ENCODE data around the gene S100P.
"Not testable (repeated sequence)": the region's sequence is repeated elsewhere in the genome, so short reads cannot be mapped to it uniquely, and the experiment has no call there.

Gene S100P

GRCh38 chr4:6725427-6725961 is 31.8 kb downstream of the S100P start:
- not testable (repeated sequence) for H3K36me3 ChIP-seq (ENCODE audit: control insufficient read depth in 2 of 2, insufficient read depth in 2 of 2, low read length in 2 of 2); H3K27ac ChIP-seq (ENCODE audit: low read length); H3K27me3 ChIP-seq (ENCODE audit: control insufficient read depth in 1 of 2, insufficient read depth in 2 of 2, low read length in 2 of 2); H3K9ac ChIP-seq (ENCODE audit: low read length in 2 of 2); H3K4me3 ChIP-seq (ENCODE audit: low read length in 2 of 2); H3K9me3 ChIP-seq (ENCODE audit: control insufficient read depth in 2 of 2, low read length in 2 of 2)
- peaks cover 13% of the 10 kb centered on the region for H3K4me1 ChIP-seq (ENCODE audit: control insufficient read depth, insufficient read depth, low read length)

DNA sequence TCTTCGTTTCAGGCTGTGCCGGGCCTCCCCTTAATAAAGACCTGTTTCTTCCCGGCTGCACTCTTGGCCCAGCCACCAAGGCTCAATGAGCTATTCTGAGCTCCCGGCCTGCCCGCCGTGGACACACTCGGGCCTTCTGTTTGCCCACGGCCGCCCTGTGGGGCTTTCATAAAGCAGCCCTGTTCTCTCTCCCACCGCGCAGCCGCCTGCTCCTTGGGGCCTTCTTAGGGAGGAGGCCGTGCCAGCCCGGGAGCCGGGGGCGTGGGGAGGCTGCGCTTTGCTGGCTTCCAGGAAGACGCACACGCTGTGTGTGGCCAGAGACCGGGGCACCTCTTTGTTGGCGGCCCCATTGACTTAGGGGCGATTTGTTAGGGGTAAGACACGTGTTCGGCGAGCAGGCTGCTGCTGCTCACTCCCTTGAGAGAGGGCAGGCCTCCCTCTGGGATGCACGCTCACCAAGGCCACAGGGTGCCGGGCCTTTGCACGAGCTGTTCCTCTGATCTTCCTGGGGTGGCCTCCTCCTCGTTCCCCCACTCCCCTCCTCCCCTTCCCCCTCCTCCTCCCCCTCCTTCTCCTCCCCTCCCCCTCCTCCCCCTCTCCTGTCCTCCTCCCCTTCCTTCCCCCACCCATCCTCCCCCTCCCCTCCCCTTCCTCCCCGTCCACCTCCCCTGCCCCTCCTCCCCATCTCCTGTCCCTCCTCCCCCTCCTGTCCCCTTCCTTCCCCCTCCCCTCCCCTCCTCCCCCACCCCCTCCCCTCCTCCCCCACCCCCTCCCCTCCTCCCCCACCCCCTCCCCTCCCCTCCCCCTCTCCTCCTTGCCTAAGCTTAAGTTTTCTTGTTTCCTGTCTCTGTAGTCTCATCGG is 33.6 kb downstream of the S100P start:
- peak overlapping the region; percentile 18 for H3K27ac ChIP-seq (ENCODE audit: low read length)
- no peaks in the 10 kb centered on the region for H3K27me3 ChIP-seq (ENCODE audit: control insufficient read depth in 1 of 2, insufficient read depth in 2 of 2, low read length in 2 of 2)
- H3K9ac ChIP-seq (ENCODE audit: low read length in 2 of 2), result peak overlapping the region; percentile 44 to 58
- no peaks in the 10 kb centered on the region for H3K9me3 ChIP-seq (ENCODE audit: control insufficient read depth in 2 of 2, low read length in 2 of 2)
- H3K4me3 ChIP-seq (ENCODE audit: low read length in 2 of 2), result peak overlapping the region; percentile 19 to 40
- no peaks in the 10 kb centered on the region for H3K36me3 ChIP-seq (ENCODE audit: control insufficient read depth in 2 of 2, insufficient read depth in 2 of 2, low read length in 2 of 2)
- peaks cover 10% of the 10 kb centered on the region for H3K4me1 ChIP-seq (ENCODE audit: control insufficient read depth, insufficient read depth, low read length)

GRCh38 chr4:6727943-6728250 is 34.2 kb downstream of the S100P start:
- peaks cover 10% of the 10 kb centered on the region for H3K4me1 ChIP-seq (ENCODE audit: control insufficient read depth, insufficient read depth, low read length)
- H3K4me3 ChIP-seq (ENCODE audit: low read length in 2 of 2), result no peak overlapping the region
- H3K27me3 ChIP-seq (ENCODE audit: control insufficient read depth in 1 of 2, insufficient read depth in 2 of 2, low read length in 2 of 2), result no peaks in the 10 kb centered on the region
- H3K27ac ChIP-seq (ENCODE audit: low read length), result no peak overlapping the region
- no peaks in the 10 kb centered on the region for H3K9me3 ChIP-seq (ENCODE audit: control insufficient read depth in 2 of 2, low read length in 2 of 2)
- no peak overlapping the region for H3K9ac ChIP-seq (ENCODE audit: low read length in 2 of 2)
- no peaks in the 10 kb centered on the region for H3K36me3 ChIP-seq (ENCODE audit: control insufficient read depth in 2 of 2, insufficient read depth in 2 of 2, low read length in 2 of 2)

DNA sequence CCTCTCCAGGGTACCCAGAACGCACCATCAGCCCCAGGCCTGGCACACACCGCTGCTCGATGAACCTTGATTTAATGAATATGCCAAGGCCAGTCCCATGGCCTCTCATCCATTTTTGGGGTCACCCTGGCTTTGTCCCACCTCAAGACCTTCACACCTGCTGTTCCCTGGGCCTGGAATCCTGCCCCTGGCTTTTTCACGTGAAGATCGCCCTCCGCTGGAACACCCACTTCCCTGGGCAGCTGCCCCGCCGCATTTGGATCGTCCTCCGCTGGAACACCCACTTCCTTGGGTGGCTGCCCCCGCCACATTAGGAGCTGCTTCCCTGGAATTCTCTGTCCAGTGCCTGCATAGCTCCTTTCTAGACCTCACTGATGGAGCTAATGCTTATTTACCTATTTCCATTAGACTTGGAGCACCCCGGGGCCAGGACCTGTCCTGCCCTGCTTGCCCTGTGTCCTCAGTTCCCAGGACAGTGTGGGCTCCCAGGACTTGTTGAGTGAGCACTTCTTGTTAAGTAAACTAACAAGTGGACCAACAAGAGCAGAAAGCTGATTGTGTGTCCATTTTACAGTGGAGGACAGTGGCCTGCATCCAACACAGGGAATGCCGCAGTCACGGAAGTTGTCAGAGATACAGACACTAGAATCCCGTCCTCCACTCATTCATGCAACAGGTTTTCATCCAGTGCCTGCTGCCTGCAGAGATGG is 34.8 kb downstream of the S100P start:
- Histone ChIP-seq H3K36me3 (ENCODE audit: control insufficient read depth in 2 of 2, insufficient read depth in 2 of 2, low read length in 2 of 2) (no peaks in the 10 kb centered on the region), H3K9ac (ENCODE audit: low read length in 2 of 2) (no peak overlapping the region), H3K27ac (ENCODE audit: low read length) (no peak overlapping the region), H3K4me3 (ENCODE audit: low read length in 2 of 2) (no peak overlapping the region), H3K4me1 (ENCODE audit: control insufficient read depth, insufficient read depth, low read length) (peaks cover 12% of the 10 kb centered on the region), H3K27me3 (ENCODE audit: control insufficient read depth in 1 of 2, insufficient read depth in 2 of 2, low read length in 2 of 2) (no peaks in the 10 kb centered on the region), H3K9me3 (ENCODE audit: control insufficient read depth in 2 of 2, low read length in 2 of 2) (no peaks in the 10 kb centered on the region)

DNA sequence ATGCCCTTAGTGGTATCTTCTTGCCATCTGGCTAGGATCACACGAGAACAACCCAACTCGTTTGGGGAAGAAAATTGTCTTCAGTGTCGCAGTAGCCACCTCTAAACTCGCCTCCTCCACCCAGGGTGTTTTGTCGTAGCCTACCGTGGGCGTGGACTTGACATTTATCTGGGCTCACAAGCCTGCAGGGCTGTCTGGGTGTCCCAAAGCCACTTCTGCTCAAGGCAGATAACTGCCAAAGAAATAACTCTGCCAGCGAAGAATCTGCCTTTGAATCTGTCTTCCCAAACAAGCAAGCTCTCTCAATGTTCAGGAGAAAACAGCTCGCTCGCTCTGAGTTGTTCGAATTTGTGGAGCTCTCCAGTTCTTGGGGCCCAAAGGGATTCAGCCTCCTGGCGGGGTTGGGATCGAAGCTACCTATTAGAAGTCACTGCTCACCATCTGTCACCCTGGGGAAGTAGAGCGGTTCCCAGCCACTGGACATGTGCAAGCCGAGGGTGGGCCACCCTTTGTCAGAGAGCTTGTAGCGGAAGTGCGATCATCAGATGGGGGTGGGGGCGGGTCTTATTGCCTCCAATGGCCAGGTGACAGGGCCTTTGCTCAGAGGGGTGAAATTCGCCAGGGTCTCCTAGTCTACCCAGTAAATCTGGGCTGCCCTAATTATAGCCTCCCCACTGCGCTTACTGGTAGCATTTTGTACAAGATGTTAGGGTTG is 37.1 kb downstream of the S100P start:
- Histone ChIP-seq H3K36me3 (ENCODE audit: control insufficient read depth in 2 of 2, insufficient read depth in 2 of 2, low read length in 2 of 2) (no peaks in the 10 kb centered on the region), H3K4me3 (ENCODE audit: low read length in 2 of 2) (no peak overlapping the region), H3K27me3 (ENCODE audit: control insufficient read depth in 1 of 2, insufficient read depth in 2 of 2, low read length in 2 of 2) (no peaks in the 10 kb centered on the region), H3K9me3 (ENCODE audit: control insufficient read depth in 2 of 2, low read length in 2 of 2) (no peaks in the 10 kb centered on the region), H3K9ac (ENCODE audit: low read length in 2 of 2) (no peak overlapping the region), H3K4me1 (ENCODE audit: control insufficient read depth, insufficient read depth, low read length) (peaks cover 12% of the 10 kb centered on the region), H3K27ac (ENCODE audit: low read length) (no peak overlapping the region)

GRCh38 chr4:6731318-6731675 is 37.6 kb downstream of the S100P start:
- Histone ChIP-seq H3K27me3 (ENCODE audit: control insufficient read depth in 1 of 2, insufficient read depth in 2 of 2, low read length in 2 of 2) (no peaks in the 10 kb centered on the region), H3K9ac (ENCODE audit: low read length in 2 of 2) (no peak overlapping the region), H3K4me3 (ENCODE audit: low read length in 2 of 2) (no peak overlapping the region), H3K36me3 (ENCODE audit: control insufficient read depth in 2 of 2, insufficient read depth in 2 of 2, low read length in 2 of 2) (no peaks in the 10 kb centered on the region), H3K27ac (ENCODE audit: low read length) (no peak overlapping the region), H3K9me3 (ENCODE audit: control insufficient read depth in 2 of 2, low read length in 2 of 2) (no peaks in the 10 kb centered on the region), H3K4me1 (ENCODE audit: control insufficient read depth, insufficient read depth, low read length) (peaks cover 10% of the 10 kb centered on the region)

GRCh38 chr4:6731780-6732179 is 38.1 kb downstream of the S100P start:
- Histone ChIP-seq H3K4me1 (ENCODE audit: control insufficient read depth, insufficient read depth, low read length) (peaks cover 8% of the 10 kb centered on the region), H3K27ac (ENCODE audit: low read length) (no peak overlapping the region), H3K36me3 (ENCODE audit: control insufficient read depth in 2 of 2, insufficient read depth in 2 of 2, low read length in 2 of 2) (no peaks in the 10 kb centered on the region), H3K27me3 (ENCODE audit: control insufficient read depth in 1 of 2, insufficient read depth in 2 of 2, low read length in 2 of 2) (no peaks in the 10 kb centered on the region), H3K9me3 (ENCODE audit: control insufficient read depth in 2 of 2, low read length in 2 of 2) (no peaks in the 10 kb centered on the region), H3K4me3 (ENCODE audit: low read length in 2 of 2) (no peak overlapping the region), H3K9ac (ENCODE audit: low read length in 2 of 2) (no peak overlapping the region)

DNA sequence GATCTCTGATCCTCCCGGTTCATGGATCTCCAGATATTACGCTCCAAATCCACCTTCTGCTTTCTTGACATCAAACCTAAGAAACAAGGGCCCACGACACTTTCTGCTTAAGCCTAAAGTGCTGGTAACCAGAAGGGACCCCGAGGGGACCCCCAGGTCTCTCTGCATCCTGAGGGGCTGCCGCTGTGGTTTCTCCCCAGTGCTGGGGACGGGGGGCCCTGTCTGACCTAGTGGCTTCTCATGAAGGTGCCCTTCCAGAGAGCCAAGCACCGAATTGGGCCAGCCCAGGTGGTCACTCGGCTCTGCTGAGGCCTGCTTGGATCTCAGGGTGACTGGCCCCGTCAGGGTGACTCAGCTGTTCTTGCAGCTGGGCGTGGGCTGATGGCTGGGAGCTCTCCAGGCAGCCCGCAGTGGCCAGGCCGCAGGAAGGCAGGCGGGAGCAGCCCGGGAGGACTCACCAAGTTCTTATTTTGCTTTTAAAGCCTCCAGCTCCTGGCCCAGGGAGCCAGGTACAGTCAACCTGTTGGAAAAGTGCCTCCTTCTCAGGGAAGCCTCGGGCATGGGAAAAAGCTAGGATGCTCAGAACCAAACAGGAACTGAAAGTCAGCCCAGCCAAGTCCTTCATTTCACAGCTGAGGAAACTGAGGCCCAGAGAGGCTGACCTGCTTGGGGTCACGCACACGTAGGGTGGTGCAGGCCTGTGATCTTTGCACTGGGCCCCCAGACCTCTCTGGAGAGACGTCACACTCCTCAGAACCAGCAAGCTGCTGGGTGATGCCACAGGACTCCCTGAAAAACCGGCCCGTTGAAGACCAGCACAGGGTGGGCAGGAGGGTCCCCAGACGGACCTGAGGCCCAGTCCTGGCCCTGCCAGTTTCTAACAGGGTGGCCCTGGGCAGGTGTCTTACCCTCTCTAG is 39.0 kb downstream of the S100P start:
- Histone ChIP-seq H3K4me1 (ENCODE audit: control insufficient read depth, insufficient read depth, low read length) (peaks cover 2% of the 10 kb centered on the region), H3K27me3 (ENCODE audit: control insufficient read depth in 1 of 2, insufficient read depth in 2 of 2, low read length in 2 of 2) (no peaks in the 10 kb centered on the region), H3K4me3 (ENCODE audit: low read length in 2 of 2) (no peak overlapping the region), H3K9ac (ENCODE audit: low read length in 2 of 2) (no peak overlapping the region), H3K27ac (ENCODE audit: low read length) (no peak overlapping the region), H3K36me3 (ENCODE audit: control insufficient read depth in 2 of 2, insufficient read depth in 2 of 2, low read length in 2 of 2) (no peaks in the 10 kb centered on the region), H3K9me3 (ENCODE audit: control insufficient read depth in 2 of 2, low read length in 2 of 2) (no peaks in the 10 kb centered on the region)

GRCh38 chr4:6733358-6734164 is 39.9 kb downstream of the S100P start:
- Histone ChIP-seq H3K36me3 (ENCODE audit: control insufficient read depth in 2 of 2, insufficient read depth in 2 of 2, low read length in 2 of 2) (no peaks in the 10 kb centered on the region), H3K27me3 (ENCODE audit: control insufficient read depth in 1 of 2, insufficient read depth in 2 of 2, low read length in 2 of 2) (no peaks in the 10 kb centered on the region), H3K27ac (ENCODE audit: low read length) (no peak overlapping the region), H3K4me1 (ENCODE audit: control insufficient read depth, insufficient read depth, low read length) (peaks cover 2% of the 10 kb centered on the region), H3K9ac (ENCODE audit: low read length in 2 of 2) (no peak overlapping the region), H3K9me3 (ENCODE audit: control insufficient read depth in 2 of 2, low read length in 2 of 2) (no peaks in the 10 kb centered on the region), H3K4me3 (ENCODE audit: low read length in 2 of 2) (no peak overlapping the region)
